ENCODE results near the gene LRRC26.
"Not testable (repeated sequence)": the region's sequence is repeated elsewhere in the genome, so short reads cannot be mapped to it uniquely, and the experiment has no call there.

LRRC26 gene

GRCh38 chr9:137138058-137138721 is 31.7 kb downstream of the LRRC26 start:
- DNase-seq (ENCODE audit: low read depth, low spot score), result no peak

GRCh38 chr9:137136881-137137607 is 32.8 kb downstream of the LRRC26 start:
- DNase-seq (ENCODE audit: low read depth, low spot score), result no peak

- DNase-seq (ENCODE audit: low read depth, low spot score), result no peak
Measured at GRCh38 chr9:137136261-137136880, 33.5 kb downstream of the LRRC26 start.

- not testable (repeated sequence) for DNase-seq (ENCODE audit: low read depth, low spot score)
Measured at GRCh38 chr9:137135154-137135553, 34.7 kb downstream of the LRRC26 start.

- DNase-seq (ENCODE audit: low read depth, low spot score), result no peak
Measured at GRCh38 chr9:137134191-137134590, 35.7 kb downstream of the LRRC26 start.

GRCh38 chr9:137130176-137130755 is 39.6 kb downstream of the LRRC26 start:
- no peak for DNase-seq (ENCODE audit: low read depth, low spot score)

- DNase-seq (ENCODE audit: low read depth, low spot score), result peak; percentile 60
Measured at GRCh38 chr9:137129456-137130175, 40.2 kb downstream of the LRRC26 start.

GRCh38 chr9:137128862-137129455 is 40.9 kb downstream of the LRRC26 start:
- DNase-seq (ENCODE audit: low read depth, low spot score), result no peak

- DNase-seq (ENCODE audit: low read depth, low spot score), result no peak
Measured at GRCh38 chr9:137128158-137128861, 41.5 kb downstream of the LRRC26 start.

- DNase-seq (ENCODE audit: low read depth, low spot score), result no peak
Measured at GRCh38 chr9:137127301-137128157, 42.3 kb downstream of the LRRC26 start.

- DNase-seq (ENCODE audit: low read depth, low spot score), result no peak
Measured at GRCh38 chr9:137126786-137127185, 43.1 kb downstream of the LRRC26 start.

GRCh38 chr9:137123952-137124462 is 45.8 kb downstream of the LRRC26 start:
- not testable (repeated sequence) for DNase-seq (ENCODE audit: low read depth, low spot score)

GRCh38 chr9:137123468-137123837 is 46.4 kb downstream of the LRRC26 start:
- no peak for DNase-seq (ENCODE audit: low read depth, low spot score)

- DNase-seq (ENCODE audit: low read depth, low spot score), result not testable (repeated sequence)
Measured at GRCh38 chr9:137122796-137123467, 46.9 kb downstream of the LRRC26 start.

GRCh38 chr9:137121927-137122795 is 47.7 kb downstream of the LRRC26 start:
- DNase-seq (ENCODE audit: low read depth, low spot score), result not testable (repeated sequence)

Data from iPS DF 19.7 (cell line).